ENCODE measurements around the gene TRIM28.

DNA sequence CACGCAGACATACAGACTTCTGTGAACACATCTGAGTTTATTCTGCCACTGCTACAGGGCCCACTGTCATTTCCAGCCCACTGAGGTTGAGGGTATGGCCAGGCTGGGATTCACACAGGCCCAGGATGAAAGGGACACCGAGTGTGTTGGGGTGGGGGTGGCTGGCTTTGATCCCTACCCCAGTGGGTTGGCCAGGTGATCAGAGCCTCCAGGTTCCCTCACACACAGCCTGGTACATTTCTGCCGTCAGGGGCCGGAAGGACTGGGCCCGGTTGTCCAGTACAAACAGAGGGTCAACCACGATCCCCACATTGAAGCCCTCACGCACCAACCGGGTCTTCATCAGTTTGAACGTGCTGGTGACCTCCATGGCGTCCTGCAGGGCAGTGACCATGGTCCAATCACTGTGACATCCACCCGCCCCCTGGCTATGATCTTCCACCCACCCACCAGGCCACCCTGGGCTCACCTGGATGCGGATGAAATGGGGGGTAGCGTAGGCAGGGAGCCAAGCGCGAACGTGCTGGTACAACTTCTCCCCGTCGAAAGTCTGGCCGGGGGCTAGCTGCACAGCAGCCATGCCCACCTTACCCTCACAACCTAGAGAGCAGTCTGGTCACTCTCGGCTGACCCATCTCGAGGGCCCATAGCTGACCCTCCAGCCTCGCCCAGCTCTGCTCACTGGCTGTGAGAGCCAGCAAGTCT is 45.4 kb upstream of the TRIM28 start:
- no peak for TF ChIP-seq EP300 (IDR thresholded peaks at IDR 0.05)
- no peak for TF ChIP-seq POLR2AphosphoS5 (IDR thresholded peaks at IDR 0.05)
- no peak for TF ChIP-seq POLR2A (IDR thresholded peaks at IDR 0.05)
- TF ChIP-seq, protein P1, sequence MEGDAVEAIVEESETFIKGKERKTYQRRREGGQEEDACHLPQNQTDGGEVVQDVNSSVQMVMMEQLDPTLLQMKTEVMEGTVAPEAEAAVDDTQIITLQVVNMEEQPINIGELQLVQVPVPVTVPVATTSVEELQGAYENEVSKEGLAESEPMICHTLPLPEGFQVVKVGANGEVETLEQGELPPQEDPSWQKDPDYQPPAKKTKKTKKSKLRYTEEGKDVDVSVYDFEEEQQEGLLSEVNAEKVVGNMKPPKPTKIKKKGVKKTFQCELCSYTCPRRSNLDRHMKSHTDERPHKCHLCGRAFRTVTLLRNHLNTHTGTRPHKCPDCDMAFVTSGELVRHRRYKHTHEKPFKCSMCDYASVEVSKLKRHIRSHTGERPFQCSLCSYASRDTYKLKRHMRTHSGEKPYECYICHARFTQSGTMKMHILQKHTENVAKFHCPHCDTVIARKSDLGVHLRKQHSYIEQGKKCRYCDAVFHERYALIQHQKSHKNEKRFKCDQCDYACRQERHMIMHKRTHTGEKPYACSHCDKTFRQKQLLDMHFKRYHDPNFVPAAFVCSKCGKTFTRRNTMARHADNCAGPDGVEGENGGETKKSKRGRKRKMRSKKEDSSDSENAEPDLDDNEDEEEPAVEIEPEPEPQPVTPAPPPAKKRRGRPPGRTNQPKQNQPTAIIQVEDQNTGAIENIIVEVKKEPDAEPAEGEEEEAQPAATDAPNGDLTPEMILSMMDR (IDR thresholded peaks at IDR 0.05) = no peak
